Measurements from ENCODE around the gene TCERG1L.

Gene TCERG1L

GRCh38 chr10:131044379-131045111, 267.0 kb downstream of the TCERG1L start:
- H3K4me3 ChIP-seq (ENCODE audit: low read depth in 1 of 2, low read length in 2 of 2), result no peak overlapping the region
- H3K27me3 ChIP-seq (ENCODE audit: control insufficient read depth in 1 of 2, insufficient read depth in 2 of 2, low read length in 2 of 2), result no peaks in the 10 kb centered on the region
- H3K36me3 ChIP-seq (ENCODE audit: control insufficient read depth in 1 of 2, insufficient read depth in 2 of 2, low read length in 2 of 2), result no peaks in the 10 kb centered on the region
- H3K9ac ChIP-seq (ENCODE audit: low read depth in 1 of 2, low read length in 2 of 2), result no peak overlapping the region
- H3K9me3 ChIP-seq (ENCODE audit: control insufficient read depth in 1 of 2, low read length in 2 of 2), result peaks cover 0 to 5% of the 10 kb centered on the region in 2 donors
- H3K27ac ChIP-seq (ENCODE audit: low read depth, low read length), result no peak overlapping the region
- no peaks in the 10 kb centered on the region for H3K4me1 ChIP-seq (ENCODE audit: control insufficient read depth in 1 of 2, insufficient read depth in 2 of 2, low read length in 2 of 2)

GRCh38 chr10:131043039-131043691, 268.4 kb downstream of the TCERG1L start:
- H3K36me3 ChIP-seq (ENCODE audit: control insufficient read depth in 1 of 2, insufficient read depth in 2 of 2, low read length in 2 of 2), result no peaks in the 10 kb centered on the region

More at GRCh38 chr10:131043039-131043691, 268.4 kb downstream of the TCERG1L start:
- Histone ChIP-seq H3K9ac (ENCODE audit: low read depth in 1 of 2, low read length in 2 of 2) (no peak overlapping the region), H3K9me3 (ENCODE audit: control insufficient read depth in 1 of 2, low read length in 2 of 2) (peaks cover 0 to 5% of the 10 kb centered on the region in 2 donors), H3K4me3 (ENCODE audit: low read depth in 1 of 2, low read length in 2 of 2) (no peak overlapping the region), H3K4me1 (ENCODE audit: control insufficient read depth in 1 of 2, insufficient read depth in 2 of 2, low read length in 2 of 2) (no peaks in the 10 kb centered on the region), H3K27ac (ENCODE audit: low read depth, low read length) (no peak overlapping the region), H3K27me3 (ENCODE audit: control insufficient read depth in 1 of 2, insufficient read depth in 2 of 2, low read length in 2 of 2) (no peaks in the 10 kb centered on the region)

Data from duodenal mucosa (tissue), 2 donors.